IMR-90 (cell line): ENCODE results near the gene TRMT13. TPM values are rescaled to one million over a fixed set of nuclear protein-coding genes. Genes with fewer than 3 reads are reported as not detected.

Experiments
- ATAC-seq: fragments of 200-7000 bp; cut with Tn5 transposase; 2 replicates; pipeline ENCODE4 v1.9.1; 2020; ENCODE audit warnings: low read depth, mild to moderate bottlenecking, moderate library complexity
- BruUV-seq: library from RNA; stranded (reverse); fragments of 400-500 nt; replicated peaks from 2 replicates; lab custom pipeline; 2021; lab: Mats Ljungman, UMichigan
- CTCF ChIA-PET: fragments of 300-600 bp; formaldehyde crosslinking; extraction: SDS; loops from one replicate; lab custom pipeline; 2021; ENCODE audit warnings: antibody characterized with exemption; lab: Yijun Ruan, JAX
- POLR2A ChIA-PET: fragments of 300-600 bp; sonication (Branson Sonifier 250); formaldehyde crosslinking; loops from one replicate; lab custom pipeline; 2022; ENCODE audit warnings: antibody characterized with exemption; ENCODE audit not compliant: unreplicated experiment; lab: Charles Lee
- DNase-seq: peaks from one replicate; pipeline ENCODE4 v3.0.0; 2013
- H2AFZ ChIP-seq: replicated peaks from 2 replicates; pipeline ENCODE3; 2013; ENCODE audit warnings: low read length, mild to moderate bottlenecking; ENCODE audit not compliant: poor library complexity
- H2AK5ac ChIP-seq: 2 replicates; pipeline ENCODE4 v1.6.1; 2013; ENCODE audit warnings: low read depth, low read length, inconsistent platforms
- H2AK9ac ChIP-seq: replicated peaks from 2 replicates; pipeline ENCODE3; 2013; ENCODE audit warnings: mild to moderate bottlenecking, low read depth, low read length, moderate library complexity; ENCODE audit not compliant: poor library complexity
- H2BK120ac ChIP-seq: 2 replicates; pipeline ENCODE4 v1.6.1; 2013; ENCODE audit warnings: low read depth, low read length, inconsistent platforms
- H2BK15ac ChIP-seq: 3 replicates; pipeline ENCODE4 v1.6.1; 2013; ENCODE audit warnings: low read depth, low read length, inconsistent platforms
- H2BK20ac ChIP-seq: 2 replicates; pipeline ENCODE4 v1.6.1; 2013; ENCODE audit warnings: low read depth, mild to moderate bottlenecking, inconsistent platforms, low read length, moderate library complexity
- H2BK5ac ChIP-seq: 2 replicates; pipeline ENCODE4 v1.6.1; 2013; ENCODE audit warnings: mild to moderate bottlenecking, low read depth, low read length, inconsistent platforms; ENCODE audit not compliant: poor library complexity, severe bottlenecking
- H3K14ac ChIP-seq: replicated peaks from 2 replicates; pipeline ENCODE4 v1.6.1; 2013; ENCODE audit warnings: low read depth, low read length, inconsistent platforms
- H3K18ac ChIP-seq: 2 replicates; pipeline ENCODE4 v1.6.1; 2013; ENCODE audit warnings: low read depth, low read length, control low read depth
- H3K23ac ChIP-seq: 2 replicates; pipeline ENCODE4 v1.6.1; 2013; ENCODE audit warnings: low read depth, low read length, inconsistent platforms
- H3K27ac ChIP-seq: 2 replicates; pipeline ENCODE4 v1.5.1; 2013; ENCODE audit warnings: mild to moderate bottlenecking, control low read depth, low read length; ENCODE audit not compliant: insufficient read depth
- H3K27me3 ChIP-seq: 2 replicates; pipeline ENCODE4 v1.6.1; 2013; ENCODE audit warnings: low read length; ENCODE audit not compliant: control insufficient read depth, insufficient read depth
- H3K36me3 ChIP-seq: 2 replicates; pipeline ENCODE4 v1.6.1; 2013; ENCODE audit warnings: low read length, mixed read lengths; ENCODE audit not compliant: control insufficient read depth, insufficient read depth
- H3K4ac ChIP-seq: 2 replicates; pipeline ENCODE4 v1.6.1; 2013; ENCODE audit warnings: low read depth, low read length, inconsistent platforms
- H3K4me1 ChIP-seq: 2 replicates; pipeline ENCODE4 v1.6.1; 2013; ENCODE audit warnings: low read length, mixed read lengths; ENCODE audit not compliant: control insufficient read depth, insufficient read depth
- H3K4me2 ChIP-seq: 2 replicates; pipeline ENCODE4 v1.6.1; 2013; ENCODE audit warnings: low read depth, mild to moderate bottlenecking, control low read depth, low read length, moderate library complexity
- H3K4me3 ChIP-seq: 2 replicates; pipeline ENCODE4 v1.5.1; 2013; ENCODE audit warnings: low read depth, mild to moderate bottlenecking, control low read depth, low read length, moderate library complexity; ENCODE audit not compliant: insufficient read depth
- H3K56ac ChIP-seq: 2 replicates; pipeline ENCODE4 v1.6.1; 2013; ENCODE audit warnings: low read length, inconsistent platforms; ENCODE audit not compliant: insufficient read depth; ENCODE audit errors: extremely low read depth
- H3K79me1 ChIP-seq, 2 experiments: 2 replicates each; pipeline ENCODE4 v1.6.1; 2013; ENCODE audit warnings: low read length in 2 of 2, inconsistent platforms in 1 of 2, low read depth in 1 of 2
- H3K9ac ChIP-seq: 2 replicates; pipeline ENCODE4 v1.6.1; 2013; ENCODE audit warnings: low read depth, low read length, control low read depth
- H3K9me1 ChIP-seq: 2 replicates; pipeline ENCODE4 v1.6.1; 2013; ENCODE audit warnings: low read length, inconsistent platforms; ENCODE audit not compliant: insufficient read depth
- H3K9me3 ChIP-seq: 2 replicates; pipeline ENCODE4 v1.6.1; 2013; ENCODE audit warnings: low read length; ENCODE audit not compliant: control insufficient read depth, insufficient read depth
- H4K20me1 ChIP-seq: 2 replicates; pipeline ENCODE4 v1.6.1; 2013; ENCODE audit warnings: low read length, inconsistent platforms; ENCODE audit not compliant: insufficient read depth
- H4K5ac ChIP-seq: 2 replicates; pipeline ENCODE4 v1.6.1; 2013; ENCODE audit warnings: mild to moderate bottlenecking, low read depth, low read length, control low read depth
- H4K8ac ChIP-seq, 2 experiments: 2 replicates each; pipeline ENCODE4 v1.6.1; 2013; ENCODE audit warnings: low read depth in 2 of 2, low read length in 2 of 2, control low read depth in 1 of 2, inconsistent platforms in 1 of 2
- H4K91ac ChIP-seq: 2 replicates; pipeline ENCODE4 v1.6.1; 2013; ENCODE audit warnings: low read depth, low read length, inconsistent platforms; ENCODE audit not compliant: insufficient read depth
- BHLHE40 ChIP-seq: fragments of 150-350 bp; IDR thresholded peaks from 2 replicates; pipeline ENCODE4 v1.6.1; 2016; ENCODE audit warnings: mild to moderate bottlenecking, low read depth, low read length
- CEBPB ChIP-seq: IDR thresholded peaks from 2 replicates; pipeline ENCODE4 v1.6.1; 2012; ENCODE audit warnings: low read depth, low read length, improper control_type of control experiment
- CHD1 ChIP-seq: IDR thresholded peaks from 2 replicates; pipeline ENCODE4 v1.6.1; 2012; ENCODE audit warnings: low read depth, low read length, improper control_type of control experiment
- ELK1 ChIP-seq: fragments of 150-350 bp; IDR thresholded peaks from 2 replicates; pipeline ENCODE4 v1.6.1; 2016; ENCODE audit warnings: low read depth, mild to moderate bottlenecking, low read length, moderate library complexity, borderline replicate concordance
- FOS ChIP-seq: fragments of 150-350 bp; IDR thresholded peaks from 2 replicates; pipeline ENCODE4 v1.6.1; 2016; ENCODE audit warnings: low read depth, low read length
- MAFK ChIP-seq: IDR thresholded peaks from 2 replicates; pipeline ENCODE4 v1.6.1; 2012; ENCODE audit warnings: low read depth, low read length, improper control_type of control experiment
- MAZ ChIP-seq: IDR thresholded peaks from 2 replicates; pipeline ENCODE4 v1.6.1; 2012; ENCODE audit warnings: low read depth, mild to moderate bottlenecking, low read length, improper control_type of control experiment, moderate library complexity, borderline replicate concordance
- MXI1 ChIP-seq: IDR thresholded peaks from 2 replicates; pipeline ENCODE4 v1.6.1; 2012; ENCODE audit warnings: low read depth, mild to moderate bottlenecking, low read length, moderate library complexity, borderline replicate concordance
- NFE2L2 ChIP-seq: fragments of 150-350 bp; IDR thresholded peaks from 2 replicates; pipeline ENCODE4 v1.6.1; 2016; ENCODE audit warnings: low read depth, mild to moderate bottlenecking, low read length
- POLR2A ChIP-seq: IDR thresholded peaks from 2 replicates; pipeline ENCODE4 v1.6.1; 2012; ENCODE audit warnings: mild to moderate bottlenecking, low read depth, low read length
- RAD21 ChIP-seq: IDR thresholded peaks from 2 replicates; pipeline ENCODE4 v1.6.1; 2012; ENCODE audit warnings: low read length, improper control_type of control experiment
- RCOR1 ChIP-seq: IDR thresholded peaks from 2 replicates; pipeline ENCODE4 v1.6.1; 2012; ENCODE audit warnings: mild to moderate bottlenecking, low read length, improper control_type of control experiment; ENCODE audit not compliant: insufficient replicate concordance
- RFX5 ChIP-seq: IDR thresholded peaks from 2 replicates; pipeline ENCODE4 v1.8.0; 2012; ENCODE audit warnings: low read depth, mild to moderate bottlenecking, low read length, moderate library complexity
- SMC3 ChIP-seq: fragments of 150-350 bp; IDR thresholded peaks from 2 replicates; pipeline ENCODE4 v1.6.1; 2016; ENCODE audit warnings: low read depth, mild to moderate bottlenecking, antibody characterized with exemption, low read length, moderate library complexity
- WGBS, 2 experiments: methylation state at CpG; one replicate each; pipeline versions ENCODE4 v1.1.5 to v1.1.7; 2013; ENCODE audit warnings: missing lambda C conversion rate in 2 of 2; ENCODE audit not compliant: insufficient read length in 1 of 2; ENCODE audit errors: extremely low coverage in 2 of 2; 5-methylcytosine and 5-hydroxymethylcytosine counted together
- dilution Hi-C: fragments of 300-500 bp; cut with HindIII; formaldehyde crosslinking; loops from one replicate; pipeline ENCODE4 v1.14.3; 2018; ENCODE audit warnings: low sequenced_read_pairs; ENCODE audit not compliant: unreplicated experiment
- in situ Hi-C: fragments of 300-500 bp; cut with MboI; formaldehyde crosslinking; loops from 3 replicates; pipeline ENCODE4 v1.14.3; 2019; ENCODE audit warnings: low sequenced_read_pairs, inconsistent platforms, mixed read lengths
- intact Hi-C: fragments of 100-400 bp; cut with micrococcal nuclease; formaldehyde crosslinking; loops from 2 replicates; pipeline ENCODE4 v1.10.0; 2022
- polyA plus RNA-seq, 3 experiments: library from polyadenylated mRNA; depleted of rRNA; stranded (reverse); fragments of >200 nt; gene quantifications; 2 replicates each; pipeline ENCODE4 v1.2.3, GENCODE V29; 2012; ENCODE audit warnings: low replicate concordance in 1 of 3
- total RNA-seq: library from RNA; depleted of rRNA; stranded (reverse); fragments of >200 nt; gene quantifications from 2 replicates; pipeline ENCODE4 v1.2.3, GENCODE V29; 2012
- TF ChIP-seq, protein P1 (sequence below): fragments of 150-350 bp; IDR thresholded peaks from 2 replicates; pipeline ENCODE4 v1.6.1; 2017; ENCODE audit warnings: mild to moderate bottlenecking, antibody characterized with exemption, low read length, low read depth
- TF ChIP-seq, protein P2 (sequence below): conservative IDR thresholded peaks from 2 replicates; pipeline ENCODE4 v1.5.1; 2012; ENCODE audit warnings: mild to moderate bottlenecking, low read depth, low read length, improper control_type of control experiment

Gene TRMT13
- total and polyA plus RNA-seq, 2 of the 4 experiments (the other 2 are of a cell fraction): 5.2 to 7.7 TPM

DNA sequence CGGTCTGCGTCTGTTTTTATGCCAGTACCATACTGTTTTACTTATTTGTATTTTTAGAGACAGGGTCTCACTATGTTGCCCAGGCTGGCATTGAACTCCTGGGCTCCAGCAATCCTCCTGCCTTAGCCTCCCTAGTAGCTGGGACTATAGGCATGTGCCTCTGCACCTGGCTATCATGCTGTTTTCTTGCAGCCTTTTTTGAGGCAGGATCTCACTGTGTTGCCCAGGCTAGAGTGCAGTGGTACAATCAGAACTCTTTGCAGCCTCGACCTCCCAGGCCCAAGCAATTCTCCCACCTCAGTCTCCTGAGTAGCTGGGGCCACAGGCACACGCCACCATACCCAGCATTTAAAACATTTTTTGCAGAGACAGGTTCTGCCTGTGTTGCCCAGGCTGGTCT lies 50.4 kb downstream of the TRMT13 start:
- no peak overlapping the region for H2BK5ac ChIP-seq
- no peak overlapping the region for H2BK120ac ChIP-seq
- no peaks in the 10 kb centered on the region for H3K9me1 ChIP-seq
- TF ChIP-seq, protein P1, sequence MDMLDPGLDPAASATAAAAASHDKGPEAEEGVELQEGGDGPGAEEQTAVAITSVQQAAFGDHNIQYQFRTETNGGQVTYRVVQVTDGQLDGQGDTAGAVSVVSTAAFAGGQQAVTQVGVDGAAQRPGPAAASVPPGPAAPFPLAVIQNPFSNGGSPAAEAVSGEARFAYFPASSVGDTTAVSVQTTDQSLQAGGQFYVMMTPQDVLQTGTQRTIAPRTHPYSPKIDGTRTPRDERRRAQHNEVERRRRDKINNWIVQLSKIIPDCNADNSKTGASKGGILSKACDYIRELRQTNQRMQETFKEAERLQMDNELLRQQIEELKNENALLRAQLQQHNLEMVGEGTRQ: no peak
- TF ChIP-seq NFE2L2 (no peak), RFX5 (no peak), SMC3 (no peak), BHLHE40 (no peak), MAZ (no peak), MAFK (no peak), RAD21 (no peak), CEBPB (no peak), FOS (no peak), RCOR1 (no peak), ELK1 (no peak), CHD1 (no peak), POLR2A (no peak), MXI1 (no peak)
- TF ChIP-seq, protein P2, sequence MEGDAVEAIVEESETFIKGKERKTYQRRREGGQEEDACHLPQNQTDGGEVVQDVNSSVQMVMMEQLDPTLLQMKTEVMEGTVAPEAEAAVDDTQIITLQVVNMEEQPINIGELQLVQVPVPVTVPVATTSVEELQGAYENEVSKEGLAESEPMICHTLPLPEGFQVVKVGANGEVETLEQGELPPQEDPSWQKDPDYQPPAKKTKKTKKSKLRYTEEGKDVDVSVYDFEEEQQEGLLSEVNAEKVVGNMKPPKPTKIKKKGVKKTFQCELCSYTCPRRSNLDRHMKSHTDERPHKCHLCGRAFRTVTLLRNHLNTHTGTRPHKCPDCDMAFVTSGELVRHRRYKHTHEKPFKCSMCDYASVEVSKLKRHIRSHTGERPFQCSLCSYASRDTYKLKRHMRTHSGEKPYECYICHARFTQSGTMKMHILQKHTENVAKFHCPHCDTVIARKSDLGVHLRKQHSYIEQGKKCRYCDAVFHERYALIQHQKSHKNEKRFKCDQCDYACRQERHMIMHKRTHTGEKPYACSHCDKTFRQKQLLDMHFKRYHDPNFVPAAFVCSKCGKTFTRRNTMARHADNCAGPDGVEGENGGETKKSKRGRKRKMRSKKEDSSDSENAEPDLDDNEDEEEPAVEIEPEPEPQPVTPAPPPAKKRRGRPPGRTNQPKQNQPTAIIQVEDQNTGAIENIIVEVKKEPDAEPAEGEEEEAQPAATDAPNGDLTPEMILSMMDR: no peak
- H2AK5ac ChIP-seq: no peak overlapping the region
- H4K5ac ChIP-seq: no peak overlapping the region
- in situ Hi-C loops: no loop called here
- no peak for DNase-seq
- POLR2A ChIA-PET: no interaction called here
- no peak overlapping the region for H3K23ac ChIP-seq
- H3K4me3 ChIP-seq: no peak overlapping the region
- H3K36me3 ChIP-seq: no peaks in the 10 kb centered on the region
- no peak overlapping the region for H3K56ac ChIP-seq
- no peak overlapping the region for H3K27ac ChIP-seq
- H3K4me2 ChIP-seq: no peak overlapping the region
- no peak overlapping the region for H2AFZ ChIP-seq
- H3K9me3 ChIP-seq: no peaks in the 10 kb centered on the region
- no peaks in the 10 kb centered on the region for H3K4me1 ChIP-seq
- BruUV-seq: no TSS peak
- no peak overlapping the region for H2AK9ac ChIP-seq
- no peak overlapping the region for H3K9ac ChIP-seq
- no peak overlapping the region for H3K18ac ChIP-seq
- no peaks in the 10 kb centered on the region for H3K79me1 ChIP-seq
- ATAC-seq: no peak
- H4K8ac ChIP-seq: no peak overlapping the region
- CTCF ChIA-PET: no interaction called here
- no CpG with 5 or more reads among the region's 4 CpGs for WGBS, 2 experiments
- H4K91ac ChIP-seq: no peak overlapping the region
- dilution Hi-C loops: no loop called here
- H3K4ac ChIP-seq: no peak overlapping the region
- no peak overlapping the region for H2BK15ac ChIP-seq
- no peak overlapping the region for H3K14ac ChIP-seq
- H3K27me3 ChIP-seq: no peaks in the 10 kb centered on the region
- H2BK20ac ChIP-seq: no peak overlapping the region
- intact Hi-C loops: no loop called here
- H4K20me1 ChIP-seq: no peaks in the 10 kb centered on the region
